Pancreas (tissue), 10 donors: ENCODE results near the gene FAAH. TPM values are rescaled to one million over a fixed set of nuclear protein-coding genes. Genes with fewer than 3 reads are reported as not detected.
"Not testable (repeated sequence)": the region's sequence is repeated elsewhere in the genome, so short reads cannot be mapped to it uniquely, and the experiment has no call there.

Experiments
- ATAC-seq, 4 donors: fragments of 200-7000 bp; cut with Tn5 transposase; one replicate each; pipeline versions ENCODE4 v1.8.0 to v1.9.1; 2020; ENCODE audit warnings: mild to moderate bottlenecking in 4 of 4, moderate library complexity in 4 of 4
- DNase-seq, 6 donors: peaks; one replicate each; pipeline ENCODE4 v3.0.0-alpha.2; 2020
- FAIRE-seq: peaks from 2 replicates; lab custom pipeline; 2012; peaks lifted over from hg19 to GRCh38; lab: Jason Lieb, UNC
- H3K27ac ChIP-seq, 4 donors: fragments of 200-600 bp; sonication (generic); 1 replicate in 3 of 4; 2 replicates in 1 of 4; pipeline versions ENCODE4 v1.5.0 to v1.8.0; 2020
- H3K27me3 ChIP-seq, 4 donors: fragments of 200-600 bp; one replicate each; pipeline ENCODE4 v1.8.0; 2021
- H3K36me3 ChIP-seq, 3 donors: fragments of 200-600 bp; sonication (generic) in 1 of 3; one replicate each; pipeline versions ENCODE4 v1.5.0 to v1.8.0; 2020 to 2021
- H3K4me1 ChIP-seq, 3 donors: fragments of 200-600 bp; one replicate each; pipeline ENCODE4 v1.8.0; 2021
- H3K4me3 ChIP-seq, 4 donors: fragments of 200-600 bp; sonication (generic) in 2 of 4; one replicate each; pipeline versions ENCODE4 v1.5.0 to v1.8.0; 2020 to 2021
- H3K9me3 ChIP-seq, 4 donors: fragments of 200-600 bp; one replicate each; pipeline ENCODE4 v1.8.0; 2021
- WGBS, 2 donors: extraction: QIAGEN DNeasy Blood & Tissue Kit; methylation state at CpG; one replicate each; pipeline ENCODE4 v1.1.7; 2013; 5-methylcytosine and 5-hydroxymethylcytosine counted together
- intact Hi-C, 3 donors: fragments of 100-400 bp; cut with DNase I; formaldehyde crosslinking; loops; one replicate each; pipeline versions ENCODE4 v1.11.1 to v1.14.2; 2022
- polyA plus RNA-seq, 2 donors: library from polyadenylated mRNA; stranded (reverse); fragments of 200-250 nt; gene quantifications; one replicate each; pipeline ENCODE4 v1.2.3, GENCODE V29; 2013
- total RNA-seq, 6 donors: library from RNA; stranded (reverse); fragmentation: NEBNext Ultra II Directional in 4 of 6; extraction: Animal tissue kit (Norgen Biotek cat#: 25700) in 4 of 6; gene quantifications; one replicate each; pipeline versions ENCODE4 v1.2.1 to v1.2.4, GENCODE V29; 2021 to 2023
- TF ChIP-seq, protein P1 (sequence below), 4 donors: fragments of 200-600 bp; sonication (generic) in 3 of 4; IDR thresholded peaks; one replicate each; pipeline versions ENCODE4 v1.5.0 to v1.8.0; 2021; ENCODE audit warnings: antibody characterized with exemption in 4 of 4
- donor health status: healthy with polysubstance abuse.
- donor health status: DM: no; HTN: no; CAD: no; lungs with moderate emphysema.
- donor health status: DM: no; HTN: no; CAD: no.
- donor health status: control.
- donor health status: control.
- donor health status: Bipolar disorder and iron deficiency.
- donor health status: DM: yes; HTN: yes; CAD: no.
- donor health status: DM: no; HTN: no; CAD: no.
- donor health status: DM: no; HTN: no; CAD: no.
- donor health status: DM: yes; HTN: yes; CAD: no.

The FAAH gene
- 10 to 100 TPM; 19.5 to 34.6 (median 24.7) TPM for total RNA-seq
- 100 to 1,000 TPM; 103 to 122 TPM for polyA plus RNA-seq

DNA sequence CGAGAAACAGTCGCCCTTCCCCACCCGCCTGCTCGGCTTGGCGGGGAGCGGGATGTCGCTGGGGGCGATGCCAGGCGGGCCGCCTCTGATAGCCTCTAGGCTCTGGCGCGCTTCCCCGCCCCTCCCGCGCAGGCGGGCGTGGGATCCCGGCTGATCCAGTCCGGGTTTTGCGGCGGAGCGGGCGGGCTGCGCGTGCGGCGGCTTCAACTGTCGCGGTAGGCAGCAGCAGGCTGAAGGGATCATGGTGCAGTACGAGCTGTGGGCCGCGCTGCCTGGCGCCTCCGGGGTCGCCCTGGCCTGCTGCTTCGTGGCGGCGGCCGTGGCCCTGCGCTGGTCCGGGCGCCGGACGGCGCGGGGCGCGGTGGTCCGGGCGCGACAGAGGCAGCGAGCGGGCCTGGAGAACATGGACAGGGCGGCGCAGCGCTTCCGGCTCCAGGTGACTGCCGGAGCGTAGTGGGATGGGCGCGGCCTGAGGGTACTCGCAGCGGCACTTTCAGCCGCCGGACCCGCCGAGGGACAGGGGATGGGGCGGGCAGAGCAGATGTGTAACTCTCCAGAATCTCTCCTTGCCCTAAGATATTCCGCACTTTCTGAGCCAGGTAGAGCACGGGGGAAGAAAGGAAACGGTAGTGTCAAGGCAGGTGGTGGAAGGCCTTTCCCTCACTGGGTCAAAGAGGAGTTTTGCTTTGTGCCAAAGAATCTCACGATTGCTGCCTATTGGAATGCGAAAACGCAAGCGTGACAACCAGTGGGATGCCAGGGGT lies at the start of gene FAAH:
TSS of gene FAAH (plus strand) at position 210 of the 764 bp plus-strand sequence. CDS start at position 242, 32 bp downstream.
- Histone ChIP-seq H3K4me3 (peak within 1 kb of the TSS; percentile 53 to 85 (median 76)), H3K4me1 (peaks cover 0 to 16% (median 9%) of the 10 kb centered on the region in 3 donors), H3K36me3 (no peaks in the 10 kb centered on the region), H3K27ac (peak within 1 kb of the TSS; percentile 52 to 70 (median 66)), H3K9me3 (no peaks in the 10 kb centered on the region), H3K27me3 (no peaks in the 10 kb centered on the region)
- DNase-seq: peak; percentile 75 to 92 (median 83)
- FAIRE-seq: no peak
- 1% methylated on average over 53 to 75 of the region's 75 CpGs for WGBS, 2 donors
- peak; percentile 91 to 95 (median 92) for ATAC-seq
- intact Hi-C loops: no loop called here
- TF ChIP-seq, protein P1, sequence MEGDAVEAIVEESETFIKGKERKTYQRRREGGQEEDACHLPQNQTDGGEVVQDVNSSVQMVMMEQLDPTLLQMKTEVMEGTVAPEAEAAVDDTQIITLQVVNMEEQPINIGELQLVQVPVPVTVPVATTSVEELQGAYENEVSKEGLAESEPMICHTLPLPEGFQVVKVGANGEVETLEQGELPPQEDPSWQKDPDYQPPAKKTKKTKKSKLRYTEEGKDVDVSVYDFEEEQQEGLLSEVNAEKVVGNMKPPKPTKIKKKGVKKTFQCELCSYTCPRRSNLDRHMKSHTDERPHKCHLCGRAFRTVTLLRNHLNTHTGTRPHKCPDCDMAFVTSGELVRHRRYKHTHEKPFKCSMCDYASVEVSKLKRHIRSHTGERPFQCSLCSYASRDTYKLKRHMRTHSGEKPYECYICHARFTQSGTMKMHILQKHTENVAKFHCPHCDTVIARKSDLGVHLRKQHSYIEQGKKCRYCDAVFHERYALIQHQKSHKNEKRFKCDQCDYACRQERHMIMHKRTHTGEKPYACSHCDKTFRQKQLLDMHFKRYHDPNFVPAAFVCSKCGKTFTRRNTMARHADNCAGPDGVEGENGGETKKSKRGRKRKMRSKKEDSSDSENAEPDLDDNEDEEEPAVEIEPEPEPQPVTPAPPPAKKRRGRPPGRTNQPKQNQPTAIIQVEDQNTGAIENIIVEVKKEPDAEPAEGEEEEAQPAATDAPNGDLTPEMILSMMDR (IDR thresholded peaks at IDR 0.05): no peak

DNA sequence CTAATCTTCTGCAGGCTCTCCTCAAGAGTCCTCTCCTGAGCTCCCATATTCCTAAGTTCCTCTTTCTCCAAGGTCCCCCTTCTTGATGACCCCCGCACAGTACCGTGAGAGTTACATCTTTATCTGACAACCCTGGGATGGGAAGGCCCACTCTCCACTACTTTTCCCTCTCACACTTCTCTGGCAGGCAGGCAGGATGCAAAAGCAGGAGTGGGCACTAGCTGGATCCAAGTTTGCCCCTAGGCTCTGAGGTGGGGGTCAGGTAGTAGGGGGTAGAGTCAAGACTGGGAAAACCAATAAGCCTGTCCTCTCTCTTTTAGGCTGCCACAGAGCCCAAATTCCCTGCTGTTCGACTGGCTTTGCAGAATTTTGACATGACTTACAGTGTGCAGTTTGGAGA lies 49.6 kb upstream of the FAAH start:
- no peak for ATAC-seq
- intact Hi-C loops: loop anchor here in 1 of 3 donors (10.0 kb wide), 1 partner anchor 100 kb away; the partner anchor contains the start of gene RAD54L
- H3K27ac ChIP-seq: no peak overlapping the region

DNA sequence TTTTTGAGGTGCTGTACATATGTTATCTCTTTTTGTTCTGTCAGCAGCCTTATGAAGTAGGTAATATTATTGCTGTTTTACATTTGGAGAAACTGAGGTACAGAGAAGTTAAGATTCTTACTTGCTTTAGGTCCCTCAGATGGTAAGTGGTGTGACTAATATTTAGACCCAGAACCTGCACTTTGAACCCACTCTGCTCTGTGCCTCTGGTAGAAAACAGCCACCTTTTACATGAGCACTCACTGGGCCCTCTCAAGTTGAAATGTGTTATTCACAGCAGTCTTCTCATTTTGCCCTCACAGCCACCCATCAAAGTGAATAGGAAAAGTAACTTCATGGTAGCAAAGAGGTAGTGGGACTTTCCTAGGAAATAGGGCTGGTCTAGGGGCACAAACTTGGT lies 48.8 kb upstream of the FAAH start:
- TF ChIP-seq, protein P1 (IDR thresholded peaks at IDR 0.05): no peak
- ATAC-seq (no peak), FAIRE-seq (no peak), DNase-seq (no peak)
- no peaks in the 10 kb centered on the region for H3K27me3 ChIP-seq
- intact Hi-C loops: loop anchor here in 1 of 3 donors (10.0 kb wide), 1 partner anchor 100 kb away; the partner anchor contains the start of gene RAD54L
- H3K4me3 ChIP-seq: no peak overlapping the region
- peaks cover 0 to 3% (median 0%) of the 10 kb centered on the region in 3 donors for H3K4me1 ChIP-seq
- H3K27ac ChIP-seq: no peak overlapping the region
- no peaks in the 10 kb centered on the region for H3K9me3 ChIP-seq
- peaks cover 0 to 36% (median 9%) of the 10 kb centered on the region in 3 donors for H3K36me3 ChIP-seq

More for the DNA sequence above, 49.6 kb upstream of the FAAH start:
- Histone ChIP-seq H3K4me3 (no peak overlapping the region), H3K27me3 (no peaks in the 10 kb centered on the region), H3K4me1 (peaks cover 0 to 6% (median 0%) of the 10 kb centered on the region in 3 donors), H3K9me3 (no peaks in the 10 kb centered on the region), H3K36me3 (peaks cover 0 to 29% (median 4%) of the 10 kb centered on the region in 3 donors)
- 80 to 84% methylated on average over 3 of the region's 3 CpGs for WGBS, 2 donors
- DNase-seq (no peak), FAIRE-seq (no peak)
- TF ChIP-seq, protein P1 (IDR thresholded peaks at IDR 0.05): no peak

DNA sequence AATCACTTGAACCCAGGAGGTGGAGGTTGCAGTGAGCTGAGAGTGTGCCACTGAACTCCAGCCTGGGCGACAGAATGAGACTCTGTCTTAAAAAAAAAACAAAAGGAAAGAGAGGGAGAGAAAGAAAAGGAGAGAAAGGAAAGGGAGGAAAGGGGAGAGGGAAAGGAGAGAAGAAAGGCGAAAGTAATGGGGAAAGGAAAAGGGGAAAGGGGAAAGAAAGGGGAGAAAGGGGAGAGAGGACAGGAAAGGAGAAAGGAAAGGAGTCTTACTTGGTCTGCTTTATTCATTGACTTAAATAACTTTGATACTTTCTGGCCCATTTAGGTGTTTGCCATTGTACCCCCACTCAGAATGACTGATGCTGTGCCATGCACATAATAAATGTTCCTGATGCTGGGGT lies 41.8 kb upstream of the FAAH start:
- Histone ChIP-seq H3K9me3 (no peaks in the 10 kb centered on the region), H3K27me3 (no peaks in the 10 kb centered on the region), H3K4me3 (no peak overlapping the region), H3K27ac (no peak overlapping the region), H3K4me1 (no peaks in the 10 kb centered on the region), H3K36me3 (peaks cover 10 to 45% (median 18%) of the 10 kb centered on the region in 3 donors)
- no peak for FAIRE-seq
- no peak for DNase-seq
- 82% methylated on average over 2 of the region's 2 CpGs for WGBS, 2 donors
- ATAC-seq: no peak
- TF ChIP-seq, protein P1 (IDR thresholded peaks at IDR 0.05): no peak
- intact Hi-C loops: no loop called here

DNA sequence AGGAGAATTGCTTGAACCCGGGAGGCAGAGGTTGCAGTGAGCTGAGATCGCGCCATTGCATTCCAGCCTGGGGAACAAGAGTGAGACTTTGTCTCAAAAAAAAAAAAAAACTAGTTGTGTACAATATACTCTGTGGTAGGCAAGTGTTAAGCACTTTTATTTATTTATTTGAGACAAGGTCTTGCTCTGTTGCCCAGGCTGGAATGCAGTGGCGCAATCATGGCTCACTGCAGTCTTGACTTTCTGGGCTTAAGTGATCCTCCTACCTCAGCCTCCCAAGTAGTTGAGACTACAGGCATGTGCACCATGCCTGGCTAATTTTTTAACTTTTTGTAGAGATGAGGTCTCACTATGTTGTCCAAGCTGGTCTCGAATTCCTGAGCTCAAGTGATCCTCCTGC lies 38.2 kb upstream of the FAAH start:
- intact Hi-C loops, H3K9me3 ChIP-seq, DNase-seq, FAIRE-seq, H3K4me3 ChIP-seq, H3K4me1 ChIP-seq, ATAC-seq, H3K27ac ChIP-seq, H3K27me3 ChIP-seq: not testable (repeated sequence)
- WGBS, 2 donors: 86 to 97% methylated on average over 5 of the region's 5 CpGs
- peaks cover 10 to 38% (median 12%) of the 10 kb centered on the region in 3 donors for H3K36me3 ChIP-seq
